ENCODE measurements around the gene CRIP3. TPM values are rescaled to one million over a fixed set of nuclear protein-coding genes. Genes with fewer than 3 reads are reported as not detected.

Gene CRIP3
- total RNA-seq, 4 donors from 2014 or later, result 0.45 to 0.93 TPM; not detected in 2

- no peak for TF ChIP-seq CTCF (IDR thresholded peaks at IDR 0.05)
- TF ChIP-seq POLR2A (IDR thresholded peaks at IDR 0.05), result no peak
- Histone ChIP-seq H3K4me3 (replicated peaks in 1 of 3) (no peak overlapping the region), H3K4me1 (no peaks in the 10 kb centered on the region), H3K36me3 (no peaks in the 10 kb centered on the region), H3K27ac (no peak overlapping the region), H3K27me3 (no peaks in the 10 kb centered on the region), H3K9me3 (no peaks in the 10 kb centered on the region)
- intact Hi-C loops (cut with DNase I), result loop anchor here (5.0 kb wide), 2 partner anchors 77 to 247 kb away; no protein-coding TSS in a partner anchor
- 63 to 79% methylated on average over 4 of the region's 4 CpGs for WGBS, 2 donors
- no peak for DNase-seq
Measured at GRCh38 chr6:43260791-43261190, 47.8 kb downstream of the CRIP3 start.

- intact Hi-C loops (cut with DNase I), result no loop called here
- Histone ChIP-seq H3K4me1 (no peaks in the 10 kb centered on the region), H3K9me3 (no peaks in the 10 kb centered on the region), H3K27me3 (no peaks in the 10 kb centered on the region), H3K27ac (no peak overlapping the region), H3K36me3 (no peaks in the 10 kb centered on the region), H3K4me3 (replicated peaks in 1 of 3) (no peak overlapping the region)
- no peak for TF ChIP-seq CTCF (IDR thresholded peaks at IDR 0.05)
- TF ChIP-seq POLR2A (IDR thresholded peaks at IDR 0.05), result no peak
- WGBS, 2 donors, result 88 to 92% methylated on average over 25 to 29 of the region's 30 CpGs
- no peak for DNase-seq
Measured at GRCh38 chr6:43258807-43259686, 49.6 kb downstream of the CRIP3 start.

- Histone ChIP-seq H3K4me3 (replicated peaks in 1 of 3) (no peak overlapping the region), H3K27ac (no peak overlapping the region), H3K4me1 (no peaks in the 10 kb centered on the region), H3K9me3 (no peaks in the 10 kb centered on the region), H3K27me3 (no peaks in the 10 kb centered on the region), H3K36me3 (no peaks in the 10 kb centered on the region)
- TF ChIP-seq CTCF (IDR thresholded peaks at IDR 0.05) (no peak), POLR2A (IDR thresholded peaks at IDR 0.05) (no peak)
- DNase-seq, result no peak
- intact Hi-C loops (cut with DNase I), result no loop called here
- 60 to 68% methylated on average over 4 of the region's 4 CpGs for WGBS, 2 donors
Measured at GRCh38 chr6:43258180-43258579, 50.4 kb downstream of the CRIP3 start.

DNA sequence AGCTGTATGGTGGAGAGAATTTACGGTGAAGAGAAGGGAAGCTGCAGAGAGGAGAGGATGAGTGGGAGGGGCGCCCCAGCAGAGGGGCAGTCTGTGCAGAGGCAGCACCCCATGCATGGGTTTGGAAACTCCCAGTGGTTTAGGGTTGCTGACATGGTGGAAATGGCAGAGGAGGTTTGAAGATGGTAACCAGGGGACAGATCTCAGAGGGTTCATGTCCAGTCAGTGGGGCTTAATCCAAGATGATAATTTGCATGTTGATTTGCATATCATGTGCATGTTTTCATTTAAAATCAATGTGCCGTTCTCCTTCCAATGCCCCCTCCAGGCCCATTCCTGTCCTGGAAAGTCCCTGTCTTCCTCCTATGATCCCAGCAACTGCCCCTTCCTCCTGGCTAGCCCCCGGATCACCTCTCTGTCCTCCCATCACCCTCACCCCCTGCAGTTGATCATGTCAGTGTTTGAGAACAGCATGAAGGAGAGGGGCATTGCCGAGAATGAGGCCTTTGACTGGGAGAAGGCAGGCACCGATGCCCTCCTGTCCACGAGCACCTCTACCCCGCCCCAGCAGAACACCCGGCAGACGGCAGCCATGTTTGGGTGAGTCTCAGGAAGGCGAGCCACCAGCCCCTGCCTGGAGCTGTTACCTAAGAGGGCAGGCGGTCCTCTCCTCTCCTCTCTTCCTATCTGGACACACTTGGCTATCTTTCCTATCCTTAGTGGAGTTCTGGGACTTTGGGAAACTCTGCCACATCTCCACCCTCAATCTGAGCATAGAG lies 51.1 kb downstream of the CRIP3 start:
- intact Hi-C loops (cut with DNase I), result no loop called here
- Histone ChIP-seq H3K4me3 (replicated peaks in 1 of 3) (no peak overlapping the region), H3K27me3 (no peaks in the 10 kb centered on the region), H3K4me1 (no peaks in the 10 kb centered on the region), H3K9me3 (no peaks in the 10 kb centered on the region), H3K36me3 (no peaks in the 10 kb centered on the region), H3K27ac (no peak overlapping the region)
- TF ChIP-seq CTCF (IDR thresholded peaks at IDR 0.05) (no peak), POLR2A (IDR thresholded peaks at IDR 0.05) (no peak)
- DNase-seq, result no peak
- WGBS, 2 donors, result 81 to 84% methylated on average over 12 of the region's 12 CpGs
